Panc1 (cell line): Measurements from ENCODE around the gene SLC16A12. TPM values are rescaled to one million over a fixed set of nuclear protein-coding genes. Genes with fewer than 3 reads are reported as not detected.
A peak's percentile ranks its signal among the peaks of the same experiment; 100 is the strongest.

Experiments
- ATAC-seq: fragments of 200-7000 bp; cut with Tn5 transposase; 2 replicates; pipeline ENCODE4 v1.9.1; 2020; ENCODE audit warnings: mild to moderate bottlenecking, moderate library complexity
- BruUV-seq: library from RNA; stranded (reverse); fragments of 400-500 nt; replicated peaks from 2 replicates; lab custom pipeline; 2021; lab: Mats Ljungman, UMichigan
- CTCF ChIA-PET: fragments of 300-600 bp; sonication (Branson Sonifier 250); formaldehyde crosslinking; loops from one replicate; lab custom pipeline; 2022; ENCODE audit warnings: antibody characterized with exemption; lab: Charles Lee
- POLR2A ChIA-PET: fragments of 300-600 bp; sonication (Branson Sonifier 250); formaldehyde crosslinking; loops from one replicate; lab custom pipeline; 2022; ENCODE audit warnings: antibody characterized with exemption; lab: Charles Lee
- DNase-seq: peaks from one replicate; pipeline ENCODE4 v3.0.0-alpha.2; 2010; ENCODE audit warnings: low read depth, low spot score
- H3K27ac ChIP-seq: 2 replicates; pipeline ENCODE4 v1.5.1; 2011; ENCODE audit warnings: mild to moderate bottlenecking, low read length, inconsistent platforms
- H3K27me3 ChIP-seq: fragments of 200-500 bp; sonication (Bioruptor generic); 2 replicates; pipeline ENCODE4 v1.6.0; 2014; ENCODE audit warnings: low read length, inconsistent platforms; ENCODE audit not compliant: control insufficient read depth, insufficient read depth
- H3K36me3 ChIP-seq: fragments of 200-500 bp; sonication (Bioruptor generic); 2 replicates; pipeline ENCODE4 v1.5.1; 2014; ENCODE audit warnings: inconsistent platforms, mild to moderate bottlenecking, low read length, moderate library complexity; ENCODE audit not compliant: control insufficient read depth, insufficient read depth
- H3K4me1 ChIP-seq: 2 replicates; pipeline ENCODE4 v1.5.1; 2011; ENCODE audit warnings: inconsistent platforms, mild to moderate bottlenecking, low read length, moderate library complexity; ENCODE audit not compliant: control insufficient read depth, insufficient read depth
- H3K4me3 ChIP-seq, 2 experiments: 2 replicates each; pipeline ENCODE4 v1.5.1; 2011 to 2012; ENCODE audit warnings: low read depth in 2 of 2, low read length in 2 of 2, mild to moderate bottlenecking in 2 of 2, inconsistent platforms in 1 of 2, moderate library complexity in 1 of 2
- H3K9me3 ChIP-seq: fragments of 200-500 bp; sonication (Bioruptor generic); 2 replicates; pipeline ENCODE4 v1.5.1; 2014; ENCODE audit warnings: low read depth, mild to moderate bottlenecking, inconsistent platforms, low read length, moderate library complexity; ENCODE audit not compliant: control insufficient read depth, insufficient read depth
- POLR2AphosphoS5 ChIP-seq: IDR thresholded peaks from 2 replicates; pipeline ENCODE4 v1.6.1; 2012; ENCODE audit warnings: mild to moderate bottlenecking, low read depth, low read length, moderate library complexity
- SIN3A ChIP-seq: IDR thresholded peaks from 2 replicates; pipeline ENCODE4 v1.6.1; 2012; ENCODE audit warnings: low read depth, mild to moderate bottlenecking, low read length, moderate library complexity, borderline replicate concordance; ENCODE audit not compliant: insufficient read depth
- TCF7L2 ChIP-seq: IDR thresholded peaks from 2 replicates; pipeline ENCODE4 v1.6.1; 2011; ENCODE audit warnings: mild to moderate bottlenecking, low read depth, low read length, inconsistent platforms
- in situ Hi-C: cut with HindIII; loops from 2 replicates; pipeline ENCODE4 v1.10.0; 2016; ENCODE audit warnings: low sequenced_read_pairs, low pct_unique_long_range_greater_than_20kb
- intact Hi-C: fragments of 100-400 bp; cut with micrococcal nuclease; formaldehyde crosslinking; loops from one replicate; pipeline ENCODE4 v1.10.0; 2022; ENCODE audit not compliant: unreplicated experiment
- total RNA-seq: library from RNA; stranded (reverse); gene quantifications from one replicate; pipeline ENCODE4 v1.2.1, GENCODE V29; 2021; ENCODE audit not compliant: unreplicated experiment
- TF ChIP-seq, protein P1 (sequence below), 2 experiments: IDR thresholded peaks; 2 replicates each; pipeline ENCODE4 v1.6.1; 2011 to 2012; ENCODE audit warnings: low read depth in 2 of 2, control low read depth in 1 of 2, low read length in 1 of 2, mild to moderate bottlenecking in 1 of 2, moderate library complexity in 1 of 2; ENCODE audit not compliant: insufficient read depth in 1 of 2
- TF ChIP-seq, protein P2 (sequence below): fragments of 450-650 bp; IDR thresholded peaks from 2 replicates; pipeline ENCODE4 v1.5.1; 2017; ENCODE audit warnings: mild to moderate bottlenecking

The SLC16A12 gene
- total RNA-seq, 1 experiment from 2014 or later, result not detected

DNA sequence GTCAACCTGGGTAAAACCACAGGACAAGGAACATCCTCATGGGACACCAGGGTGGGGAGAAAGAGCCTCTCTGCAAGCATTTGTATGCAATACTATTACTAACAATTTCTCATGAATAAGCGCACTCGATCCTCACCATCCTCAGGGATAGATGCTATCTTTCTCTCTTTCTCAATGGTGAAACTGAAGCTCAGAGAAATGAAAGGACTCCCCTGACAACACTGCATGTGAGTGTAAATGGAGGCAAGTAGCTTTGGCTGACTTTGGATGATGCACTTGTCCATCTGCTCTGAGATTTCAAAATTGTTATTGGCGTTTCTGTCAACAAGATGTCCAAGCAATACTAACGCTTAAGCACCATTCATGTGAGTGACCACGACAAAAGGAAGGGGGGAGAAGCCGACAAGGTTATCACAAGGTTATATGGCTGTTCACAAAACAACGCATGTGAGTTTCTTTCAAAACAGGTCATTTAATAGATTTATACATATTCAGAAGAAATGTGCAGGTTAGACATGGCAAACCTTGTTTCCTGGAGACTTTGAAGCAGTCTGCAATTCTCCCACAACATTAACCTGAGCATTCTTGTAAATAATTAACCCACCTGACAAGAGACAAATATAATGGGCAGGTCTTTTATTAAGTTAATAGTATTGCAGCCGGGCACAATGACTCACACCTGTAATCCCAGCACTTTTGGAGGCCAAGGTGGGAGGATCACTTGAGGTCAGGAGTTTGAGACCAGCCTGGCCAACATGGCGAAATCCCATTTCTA is 67.0 kb downstream of the SLC16A12 start:
- no peaks in the 10 kb centered on the region; the same call in 1 of the 2 replicates for H3K27me3 ChIP-seq
- no peak overlapping the region for H3K27ac ChIP-seq
- TF ChIP-seq POLR2AphosphoS5 (no peak), TCF7L2 (no peak)
- no TSS peak for BruUV-seq
- in situ Hi-C loops (no loop called here), intact Hi-C loops (no loop called here)
- no peaks in the 10 kb centered on the region for H3K36me3 ChIP-seq
- CTCF ChIA-PET, result no interaction called here
- no peak overlapping the region for H3K4me3 ChIP-seq
- H3K9me3 ChIP-seq, result no peaks in the 10 kb centered on the region
- ATAC-seq (no peak), DNase-seq (no peak)
- POLR2A ChIA-PET, result no interaction called here
- H3K4me1 ChIP-seq, result 0 out of 2 replicates have a peak, but pooled peaks cover 4% of the 10 kb centered on the region

DNA sequence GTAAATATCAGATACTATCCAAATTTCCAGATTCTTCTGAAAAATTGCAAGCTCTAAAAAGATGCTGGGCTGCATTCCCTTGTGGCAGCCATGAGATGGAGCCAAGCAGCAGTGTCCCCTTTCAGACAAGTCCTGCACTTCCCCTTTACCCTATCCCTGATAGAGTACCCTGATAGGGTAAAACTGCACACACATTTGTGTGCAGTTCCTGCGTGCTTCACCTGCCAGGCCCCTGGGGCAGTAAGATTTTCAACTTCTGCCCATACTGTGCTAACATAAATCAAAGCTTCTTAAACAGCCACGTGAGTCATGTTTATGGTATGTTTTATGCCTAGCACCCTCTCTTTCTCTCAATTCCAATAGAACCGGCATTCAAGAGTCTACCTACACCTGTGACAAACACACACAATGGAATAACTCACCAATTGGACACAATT is 68.8 kb downstream of the SLC16A12 start:
- intact Hi-C loops, result no loop called here
- H3K27ac ChIP-seq, result no peak overlapping the region
- no peaks in the 10 kb centered on the region for H3K36me3 ChIP-seq
- no peaks in the 10 kb centered on the region for H3K9me3 ChIP-seq
- POLR2A ChIA-PET, result no interaction called here
- H3K4me1 ChIP-seq, result 0 out of 2 replicates have a peak, but pooled peaks cover 4% of the 10 kb centered on the region
- in situ Hi-C loops, result no loop called here
- no peak for DNase-seq
- CTCF ChIA-PET, result interaction anchor here (0.7 kb wide), 1 partner anchor 95 kb away, joined by 3 read pairs; no protein-coding TSS in a partner anchor
- TF ChIP-seq, protein P1, sequence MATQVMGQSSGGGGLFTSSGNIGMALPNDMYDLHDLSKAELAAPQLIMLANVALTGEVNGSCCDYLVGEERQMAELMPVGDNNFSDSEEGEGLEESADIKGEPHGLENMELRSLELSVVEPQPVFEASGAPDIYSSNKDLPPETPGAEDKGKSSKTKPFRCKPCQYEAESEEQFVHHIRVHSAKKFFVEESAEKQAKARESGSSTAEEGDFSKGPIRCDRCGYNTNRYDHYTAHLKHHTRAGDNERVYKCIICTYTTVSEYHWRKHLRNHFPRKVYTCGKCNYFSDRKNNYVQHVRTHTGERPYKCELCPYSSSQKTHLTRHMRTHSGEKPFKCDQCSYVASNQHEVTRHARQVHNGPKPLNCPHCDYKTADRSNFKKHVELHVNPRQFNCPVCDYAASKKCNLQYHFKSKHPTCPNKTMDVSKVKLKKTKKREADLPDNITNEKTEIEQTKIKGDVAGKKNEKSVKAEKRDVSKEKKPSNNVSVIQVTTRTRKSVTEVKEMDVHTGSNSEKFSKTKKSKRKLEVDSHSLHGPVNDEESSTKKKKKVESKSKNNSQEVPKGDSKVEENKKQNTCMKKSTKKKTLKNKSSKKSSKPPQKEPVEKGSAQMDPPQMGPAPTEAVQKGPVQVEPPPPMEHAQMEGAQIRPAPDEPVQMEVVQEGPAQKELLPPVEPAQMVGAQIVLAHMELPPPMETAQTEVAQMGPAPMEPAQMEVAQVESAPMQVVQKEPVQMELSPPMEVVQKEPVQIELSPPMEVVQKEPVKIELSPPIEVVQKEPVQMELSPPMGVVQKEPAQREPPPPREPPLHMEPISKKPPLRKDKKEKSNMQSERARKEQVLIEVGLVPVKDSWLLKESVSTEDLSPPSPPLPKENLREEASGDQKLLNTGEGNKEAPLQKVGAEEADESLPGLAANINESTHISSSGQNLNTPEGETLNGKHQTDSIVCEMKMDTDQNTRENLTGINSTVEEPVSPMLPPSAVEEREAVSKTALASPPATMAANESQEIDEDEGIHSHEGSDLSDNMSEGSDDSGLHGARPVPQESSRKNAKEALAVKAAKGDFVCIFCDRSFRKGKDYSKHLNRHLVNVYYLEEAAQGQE (IDR thresholded peaks at IDR 0.05; ENCODE audit: insufficient read depth in 1 of 2, low read depth in 2 of 2, low read length in 1 of 2), result no peak
- TF ChIP-seq, protein P2, sequence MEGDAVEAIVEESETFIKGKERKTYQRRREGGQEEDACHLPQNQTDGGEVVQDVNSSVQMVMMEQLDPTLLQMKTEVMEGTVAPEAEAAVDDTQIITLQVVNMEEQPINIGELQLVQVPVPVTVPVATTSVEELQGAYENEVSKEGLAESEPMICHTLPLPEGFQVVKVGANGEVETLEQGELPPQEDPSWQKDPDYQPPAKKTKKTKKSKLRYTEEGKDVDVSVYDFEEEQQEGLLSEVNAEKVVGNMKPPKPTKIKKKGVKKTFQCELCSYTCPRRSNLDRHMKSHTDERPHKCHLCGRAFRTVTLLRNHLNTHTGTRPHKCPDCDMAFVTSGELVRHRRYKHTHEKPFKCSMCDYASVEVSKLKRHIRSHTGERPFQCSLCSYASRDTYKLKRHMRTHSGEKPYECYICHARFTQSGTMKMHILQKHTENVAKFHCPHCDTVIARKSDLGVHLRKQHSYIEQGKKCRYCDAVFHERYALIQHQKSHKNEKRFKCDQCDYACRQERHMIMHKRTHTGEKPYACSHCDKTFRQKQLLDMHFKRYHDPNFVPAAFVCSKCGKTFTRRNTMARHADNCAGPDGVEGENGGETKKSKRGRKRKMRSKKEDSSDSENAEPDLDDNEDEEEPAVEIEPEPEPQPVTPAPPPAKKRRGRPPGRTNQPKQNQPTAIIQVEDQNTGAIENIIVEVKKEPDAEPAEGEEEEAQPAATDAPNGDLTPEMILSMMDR, result peak; percentile 50
- H3K4me3 ChIP-seq, result no peak overlapping the region
- BruUV-seq, result no TSS peak
- H3K27me3 ChIP-seq, result no peaks in the 10 kb centered on the region; the same call in 1 of the 2 replicates
- peak; percentile 83 for ATAC-seq

DNA sequence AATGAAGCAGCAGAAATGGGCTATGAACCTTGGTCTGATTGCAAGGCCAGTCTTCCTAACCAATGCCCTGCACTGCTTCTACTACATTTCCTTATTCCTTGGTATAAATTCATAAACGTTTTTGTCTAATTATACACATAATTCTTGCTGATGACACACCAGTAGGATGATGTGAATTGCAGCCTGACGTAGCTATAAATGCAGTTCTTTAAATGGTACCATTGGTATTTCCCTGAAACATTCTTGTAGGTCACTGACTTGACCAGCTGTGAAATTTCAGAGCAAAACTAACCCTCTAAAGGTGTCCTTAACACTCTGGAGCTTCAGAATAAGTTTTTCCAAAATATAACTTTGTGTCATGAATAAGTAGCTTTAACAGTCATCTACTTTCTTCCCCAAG is 70.2 kb downstream of the SLC16A12 start:
- intact Hi-C loops, result no loop called here
- no peaks in the 10 kb centered on the region for H3K9me3 ChIP-seq
- no peaks in the 10 kb centered on the region for H3K36me3 ChIP-seq
- POLR2A ChIA-PET, result no interaction called here
- no peak for TF ChIP-seq SIN3A
- in situ Hi-C loops, result no loop called here
- H3K4me3 ChIP-seq, result no peak overlapping the region
- H3K4me1 ChIP-seq, result 0 out of 2 replicates have a peak, but pooled peaks cover 4% of the 10 kb centered on the region
- DNase-seq (no peak), ATAC-seq (no peak)
- no TSS peak for BruUV-seq
- CTCF ChIA-PET, result no interaction called here
- H3K27me3 ChIP-seq, result no peaks in the 10 kb centered on the region; the same call in 1 of the 2 replicates
- no peak overlapping the region for H3K27ac ChIP-seq
